Duodenal mucosa (tissue), 2 donors: ENCODE measurements around the gene HK2.

Source experiments
- H3K27ac ChIP-seq: one replicate; pipeline ENCODE4 v1.7.0; 2013; ENCODE audit warnings: low read depth, low read length
- H3K27me3 ChIP-seq, 2 donors: one replicate each; pipeline ENCODE4 v1.7.0; 2013; ENCODE audit warnings: low read length in 2 of 2, control low read depth in 1 of 2; ENCODE audit not compliant: insufficient read depth in 2 of 2, control insufficient read depth in 1 of 2
- H3K36me3 ChIP-seq, 2 donors: one replicate each; pipeline ENCODE4 v1.7.0; 2013; ENCODE audit warnings: low read length in 2 of 2, control low read depth in 1 of 2; ENCODE audit not compliant: insufficient read depth in 2 of 2, control insufficient read depth in 1 of 2
- H3K4me1 ChIP-seq, 2 donors: one replicate each; pipeline ENCODE4 v1.7.0; 2013; ENCODE audit warnings: low read length in 2 of 2, control low read depth in 1 of 2; ENCODE audit not compliant: insufficient read depth in 2 of 2, control insufficient read depth in 1 of 2
- H3K4me3 ChIP-seq, 2 donors: one replicate each; pipeline ENCODE4 v1.7.0; 2013; ENCODE audit warnings: low read length in 2 of 2, low read depth in 1 of 2
- H3K9ac ChIP-seq, 2 donors: one replicate each; pipeline ENCODE4 v1.7.0; 2013; ENCODE audit warnings: low read length in 2 of 2, low read depth in 1 of 2
- H3K9me3 ChIP-seq, 2 donors: one replicate each; pipeline ENCODE4 v1.7.0; 2013; ENCODE audit warnings: low read length in 2 of 2, control low read depth in 1 of 2; ENCODE audit not compliant: control insufficient read depth in 1 of 2

HK2 gene

GRCh38 chr2:74856599-74856998, 22.7 kb downstream of the HK2 start:
- Histone ChIP-seq H3K36me3 (no peaks in the 10 kb centered on the region), H3K4me1 (peaks cover 11 to 31% of the 10 kb centered on the region in 2 donors), H3K27me3 (no peaks in the 10 kb centered on the region), H3K9me3 (no peaks in the 10 kb centered on the region), H3K9ac (no peak overlapping the region), H3K4me3 (no peak overlapping the region), H3K27ac (no peak overlapping the region)

- H3K27me3 ChIP-seq, result no peaks in the 10 kb centered on the region
- no peaks in the 10 kb centered on the region for H3K36me3 ChIP-seq
- H3K27ac ChIP-seq, result no peak overlapping the region
- no peak overlapping the region for H3K9ac ChIP-seq
- peaks cover 15 to 32% of the 10 kb centered on the region in 2 donors for H3K4me1 ChIP-seq
- no peak overlapping the region for H3K4me3 ChIP-seq
- no peaks in the 10 kb centered on the region for H3K9me3 ChIP-seq
Measured at GRCh38 chr2:74857215-74857614, 23.3 kb downstream of the HK2 start.

GRCh38 chr2:74857725-74858124, 23.8 kb downstream of the HK2 start:
- peaks cover 20 to 37% of the 10 kb centered on the region in 2 donors for H3K4me1 ChIP-seq
- H3K4me3 ChIP-seq, result no peak overlapping the region
- no peaks in the 10 kb centered on the region for H3K27me3 ChIP-seq
- no peak overlapping the region for H3K27ac ChIP-seq
- H3K9me3 ChIP-seq, result no peaks in the 10 kb centered on the region
- no peak overlapping the region for H3K9ac ChIP-seq
- no peaks in the 10 kb centered on the region for H3K36me3 ChIP-seq

- H3K36me3 ChIP-seq, result no peaks in the 10 kb centered on the region
- no peak overlapping the region for H3K27ac ChIP-seq
- no peak overlapping the region for H3K9ac ChIP-seq
- H3K4me1 ChIP-seq, result peaks cover 25 to 42% of the 10 kb centered on the region in 2 donors
- no peak overlapping the region for H3K4me3 ChIP-seq
- no peaks in the 10 kb centered on the region for H3K27me3 ChIP-seq
- no peaks in the 10 kb centered on the region for H3K9me3 ChIP-seq
Measured at GRCh38 chr2:74858281-74858680, 24.4 kb downstream of the HK2 start.

GRCh38 chr2:74860079-74860478, 26.2 kb downstream of the HK2 start:
- H3K27ac ChIP-seq, result no peak overlapping the region
- peaks cover 35 to 53% of the 10 kb centered on the region in 2 donors for H3K4me1 ChIP-seq
- H3K4me3 ChIP-seq, result no peak overlapping the region
- H3K9ac ChIP-seq, result no peak overlapping the region
- no peaks in the 10 kb centered on the region for H3K27me3 ChIP-seq
- no peaks in the 10 kb centered on the region for H3K9me3 ChIP-seq
- H3K36me3 ChIP-seq, result no peaks in the 10 kb centered on the region

- Histone ChIP-seq H3K9me3 (no peaks in the 10 kb centered on the region), H3K4me1 (peaks cover 31 to 53% of the 10 kb centered on the region in 2 donors), H3K9ac (no peak overlapping the region), H3K27me3 (no peaks in the 10 kb centered on the region), H3K4me3 (no peak overlapping the region), H3K27ac (no peak overlapping the region), H3K36me3 (no peaks in the 10 kb centered on the region)
Measured at GRCh38 chr2:74860521-74860920, 26.6 kb downstream of the HK2 start.

- Histone ChIP-seq H3K9ac (no peak overlapping the region), H3K27ac (no peak overlapping the region), H3K36me3 (no peaks in the 10 kb centered on the region), H3K27me3 (no peaks in the 10 kb centered on the region), H3K4me1 (peaks cover 23 to 48% of the 10 kb centered on the region in 2 donors), H3K9me3 (no peaks in the 10 kb centered on the region), H3K4me3 (no peak overlapping the region)
Measured at GRCh38 chr2:74861531-74861930, 27.6 kb downstream of the HK2 start.

- H3K27ac ChIP-seq, result no peak overlapping the region
Measured at GRCh38 chr2:74862020-74862964, 28.4 kb downstream of the HK2 start.

GRCh38 chr2:74863802-74864248, 29.9 kb downstream of the HK2 start:
- Histone ChIP-seq H3K27ac (no peak overlapping the region), H3K9ac (no peak overlapping the region), H3K36me3 (no peaks in the 10 kb centered on the region), H3K9me3 (no peaks in the 10 kb centered on the region), H3K27me3 (no peaks in the 10 kb centered on the region), H3K4me1 (peaks cover 23 to 44% of the 10 kb centered on the region in 2 donors), H3K4me3 (peak overlapping the region in 1 of 2 donors; percentile 41)

More at GRCh38 chr2:74862020-74862964, 28.4 kb downstream of the HK2 start:
- no peaks in the 10 kb centered on the region for H3K36me3 ChIP-seq
- H3K4me1 ChIP-seq, result peaks cover 23 to 41% of the 10 kb centered on the region in 2 donors
- peak overlapping the region in 1 of 2 donors; percentile 8 for H3K4me3 ChIP-seq
- H3K27me3 ChIP-seq, result no peaks in the 10 kb centered on the region
- no peaks in the 10 kb centered on the region for H3K9me3 ChIP-seq
- H3K9ac ChIP-seq, result no peak overlapping the region
